CD1c-positive myeloid dendritic cell (primary cell): ENCODE data around the gene ERCC6.

Experiments used
- DNase-seq: peaks from one replicate; pipeline ENCODE4 v3.0.0-alpha.2; 2016; ENCODE audit errors: extremely low spot score

The ERCC6 gene

GRCh38 chr10:49549640-49550346 lies 10.9 kb upstream of the ERCC6 start:
- DNase-seq = no peak

- DNase-seq = no peak
Measured at GRCh38 chr10:49543604-49544003, 4.7 kb upstream of the ERCC6 start.

GRCh38 chr10:49542353-49542752 lies 3.4 kb upstream of the ERCC6 start:
- no peak for DNase-seq

GRCh38 chr10:49541762-49542161 lies 2.8 kb upstream of the ERCC6 start:
- DNase-seq = no peak

- peak; percentile 42 for DNase-seq
Measured at GRCh38 chr10:49540056-49540797, 1.3 kb upstream of the ERCC6 start.

- DNase-seq = peak; percentile 67
Measured at GRCh38 chr10:49539320-49539885, 482 bp upstream of the ERCC6 start.

GRCh38 chr10:49534670-49535381 lies 4.1 kb downstream of the ERCC6 start:
- peak; percentile 79 for DNase-seq

GRCh38 chr10:49532461-49532860 lies 6.5 kb downstream of the ERCC6 start:
- DNase-seq = no peak

- no peak for DNase-seq
Measured at GRCh38 chr10:49528977-49529506, 9.9 kb downstream of the ERCC6 start.

- DNase-seq = no peak
Measured at GRCh38 chr10:49527850-49528249, 11.1 kb downstream of the ERCC6 start.

GRCh38 chr10:49527061-49527460 lies 11.9 kb downstream of the ERCC6 start:
- DNase-seq = no peak

GRCh38 chr10:49526619-49527018 lies 12.3 kb downstream of the ERCC6 start:
- peak; percentile 30 for DNase-seq

- no peak for DNase-seq
Measured at GRCh38 chr10:49524496-49524895, 14.4 kb downstream of the ERCC6 start.

- no peak for DNase-seq
Measured at GRCh38 chr10:49523301-49523700, 15.6 kb downstream of the ERCC6 start.

- no peak for DNase-seq
Measured at GRCh38 chr10:49521062-49521461, 17.9 kb downstream of the ERCC6 start.

GRCh38 chr10:49520122-49520775 lies 18.7 kb downstream of the ERCC6 start:
- DNase-seq = no peak

- DNase-seq = no peak
Measured at GRCh38 chr10:49519717-49520116, 19.2 kb downstream of the ERCC6 start.

- peak; percentile 55 for DNase-seq
Measured at GRCh38 chr10:49518982-49519578, 19.8 kb downstream of the ERCC6 start.

GRCh38 chr10:49518566-49518965 lies 20.4 kb downstream of the ERCC6 start:
- DNase-seq = no peak

GRCh38 chr10:49516216-49516970 lies 22.5 kb downstream of the ERCC6 start:
- DNase-seq = no peak
